Stimulated activated CD4-positive, alpha-beta T cell treated with anti-CD3 and anti-CD28 coated beads, Interleukin-1b, Interleukin-23, amount 100 ng/mL, for 48 hours (primary cell): ENCODE results near the gene PHLDB1.
"Not testable (repeated sequence)": the region's sequence is repeated elsewhere in the genome, so short reads cannot be mapped to it uniquely, and the experiment has no call there.

Source experiments
- DNase-seq: peaks from one replicate; pipeline ENCODE4 v3.0.0-alpha.2; 2020

The PHLDB1 gene

GRCh38 chr11:118659953-118660680 lies 52.7 kb downstream of the PHLDB1 start:
- no peak for DNase-seq

- no peak for DNase-seq
These were observed 53.4 kb downstream of the PHLDB1 start for GRCh38 chr11:118660681-118661424.

DNA sequence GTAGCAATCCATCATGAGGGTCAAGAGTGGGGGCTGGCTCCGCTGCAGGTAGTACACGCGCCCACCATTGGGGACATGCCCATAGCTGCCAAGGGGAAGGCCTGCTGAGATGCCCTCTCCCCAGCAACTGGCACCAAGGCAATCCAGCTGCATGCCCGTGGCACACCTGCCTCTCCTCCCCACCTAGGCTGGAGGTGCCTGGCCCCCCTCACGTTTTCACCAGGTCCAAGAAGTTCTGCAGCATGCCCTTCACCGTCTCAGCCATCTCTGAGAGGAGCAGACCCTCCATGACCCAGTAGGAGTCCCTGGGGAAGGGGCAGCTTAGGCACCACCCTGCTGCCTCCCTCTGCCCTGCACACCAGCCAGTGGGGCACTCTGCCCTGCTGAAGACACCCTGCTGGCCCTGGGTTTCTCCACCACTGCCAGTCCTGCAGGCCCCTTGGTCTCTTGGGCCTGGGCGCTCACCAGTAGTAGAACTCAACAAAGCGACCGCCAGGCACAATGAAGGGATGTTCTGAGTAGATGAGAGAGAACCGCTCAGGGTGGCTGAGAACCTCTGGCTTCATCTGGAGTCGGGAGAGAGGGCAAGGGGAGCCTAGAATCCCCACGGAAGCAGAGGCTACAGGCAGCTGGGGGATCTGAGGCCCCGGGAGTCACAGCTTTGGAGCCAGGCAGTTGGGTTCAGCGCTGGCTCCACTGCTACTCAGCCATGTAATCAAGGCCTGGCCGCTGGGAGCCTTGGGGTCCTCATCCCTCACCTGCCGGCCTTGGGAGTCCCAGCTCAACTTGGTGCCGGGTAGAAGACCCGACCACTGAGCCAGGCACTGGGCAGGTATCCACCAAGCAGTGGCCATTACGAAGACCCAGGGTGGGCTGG lies 54.2 kb downstream of the PHLDB1 start:
- no peak for DNase-seq

- no peak for DNase-seq
These were observed 55.2 kb downstream of the PHLDB1 start for GRCh38 chr11:118662401-118663271.

- no peak for DNase-seq
These were observed 56.0 kb downstream of the PHLDB1 start for GRCh38 chr11:118663381-118663780.

DNA sequence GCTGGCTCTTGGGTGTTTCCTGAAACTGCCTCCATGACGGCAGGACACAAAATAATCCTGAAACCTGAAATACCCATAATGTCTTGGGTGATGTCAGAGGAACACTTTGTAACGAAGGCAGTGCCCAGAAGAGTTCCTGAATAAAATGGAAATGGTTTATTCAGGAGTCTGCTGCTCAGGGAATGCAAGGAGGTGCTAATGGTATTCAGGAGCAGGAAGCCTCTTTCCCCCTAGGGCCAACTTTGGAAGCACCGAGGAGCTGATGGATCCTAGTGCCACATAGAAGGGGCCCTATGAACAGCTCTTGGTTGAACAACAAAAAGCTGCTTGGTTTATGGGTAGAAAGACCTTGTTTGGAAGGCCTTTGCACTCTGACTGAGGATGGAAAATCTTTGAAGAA lies 56.5 kb downstream of the PHLDB1 start:
- no peak for DNase-seq

- DNase-seq, result no peak
These were observed 59.0 kb downstream of the PHLDB1 start for GRCh38 chr11:118666371-118666770.

DNA sequence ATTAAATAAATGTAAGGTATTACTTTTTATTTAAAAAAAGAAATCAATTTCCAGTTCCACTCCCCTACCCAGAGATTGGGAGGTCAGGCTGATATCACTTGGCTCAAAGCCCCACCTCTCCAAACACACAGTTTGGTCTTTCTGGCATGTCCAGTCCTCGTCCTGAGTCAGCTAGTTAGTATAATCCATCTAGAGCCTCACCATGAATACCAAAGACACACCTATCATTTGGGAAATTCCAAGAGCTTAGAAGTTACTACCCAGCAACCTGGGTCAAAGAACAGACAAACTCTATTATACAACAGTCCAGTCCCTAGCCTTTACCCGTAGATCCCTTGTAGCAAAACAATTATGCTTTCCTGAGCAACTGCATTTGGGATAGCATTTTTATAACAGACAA lies 62.6 kb downstream of the PHLDB1 start:
- no peak for DNase-seq

- no peak for DNase-seq
These were observed 63.8 kb downstream of the PHLDB1 start for GRCh38 chr11:118671254-118671653.

DNA sequence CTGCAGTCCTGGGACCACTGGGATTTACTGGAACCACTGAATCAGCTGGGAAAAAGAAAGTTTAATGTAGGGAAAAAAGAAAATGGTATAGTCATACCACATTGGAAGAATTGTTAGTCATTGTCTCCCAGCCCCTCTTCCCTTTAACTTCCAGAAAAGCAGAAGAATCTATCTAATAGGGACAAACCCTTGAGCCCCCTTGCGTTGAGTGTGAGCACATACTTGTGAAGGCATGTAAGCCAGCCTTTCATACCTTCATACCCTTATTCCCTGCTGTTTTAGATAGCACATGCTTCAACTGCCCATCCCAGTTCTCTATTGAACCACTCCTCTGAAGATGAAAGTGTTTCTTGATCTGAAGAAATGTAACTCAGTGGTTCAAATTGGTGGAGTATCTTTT lies 65.4 kb downstream of the PHLDB1 start:
- no peak for DNase-seq

- no peak for DNase-seq
These were observed 66.1 kb downstream of the PHLDB1 start for GRCh38 chr11:118673361-118674081.

GRCh38 chr11:118674082-118674435 lies 66.6 kb downstream of the PHLDB1 start:
- DNase-seq, result no peak

- no peak for DNase-seq
These were observed 70.6 kb downstream of the PHLDB1 start for GRCh38 chr11:118677977-118678376.

DNA sequence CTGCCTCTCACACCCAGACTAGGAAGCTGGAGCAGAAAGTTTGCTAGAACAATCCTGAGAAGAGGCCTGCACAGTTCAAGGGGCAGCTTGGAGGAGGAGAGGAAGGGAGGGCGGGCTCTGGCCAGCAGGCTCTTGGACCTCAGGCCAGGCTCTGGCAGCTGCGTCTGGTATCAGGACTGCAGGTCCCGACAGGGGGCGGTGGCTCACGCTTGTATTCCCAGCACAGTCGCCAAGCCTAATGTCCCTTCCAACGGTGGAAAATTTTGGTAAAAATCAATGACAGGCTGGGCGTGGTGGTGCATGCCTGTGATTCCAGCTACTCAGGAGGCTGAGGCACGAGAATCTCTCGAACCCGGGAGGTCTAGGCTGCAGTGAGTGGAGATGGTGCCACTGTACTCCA lies 71.5 kb downstream of the PHLDB1 start:
- DNase-seq, result not testable (repeated sequence)

GRCh38 chr11:118679483-118679882 lies 72.1 kb downstream of the PHLDB1 start, which contains the start of gene TREH:
Gene TREH (minus strand): TSS chr11:118679650. CDS start chr11:118679627, 23 bp downstream.
- no peak for DNase-seq

- DNase-seq, result no peak
These were observed 75.0 kb downstream of the PHLDB1 start for GRCh38 chr11:118682372-118682771.

GRCh38 chr11:118682939-118683338 lies 75.5 kb downstream of the PHLDB1 start:
- not testable (repeated sequence) for DNase-seq

DNA sequence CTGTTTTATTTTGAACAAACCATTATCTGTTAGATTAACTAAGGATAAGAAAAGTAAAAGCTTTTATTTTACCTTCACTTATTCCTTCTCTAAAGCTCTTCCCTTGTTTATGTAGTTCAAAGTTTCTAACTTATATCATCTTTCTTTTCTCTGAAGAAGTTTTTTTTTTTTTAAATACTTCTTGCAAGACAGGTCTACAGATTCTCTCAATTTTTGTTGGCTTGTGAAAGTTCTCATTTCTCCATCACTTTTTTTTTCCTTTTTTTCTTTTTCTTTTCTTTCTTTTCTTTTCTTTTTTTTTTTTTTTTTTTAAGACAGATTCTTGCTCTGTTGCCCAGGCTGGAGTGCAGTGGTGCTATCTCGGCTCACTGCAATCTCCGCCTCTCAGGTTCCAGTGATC lies 76.8 kb downstream of the PHLDB1 start:
- DNase-seq, result no peak

- no peak for DNase-seq
These were observed 80.5 kb downstream of the PHLDB1 start for GRCh38 chr11:118687906-118688305.

DNA sequence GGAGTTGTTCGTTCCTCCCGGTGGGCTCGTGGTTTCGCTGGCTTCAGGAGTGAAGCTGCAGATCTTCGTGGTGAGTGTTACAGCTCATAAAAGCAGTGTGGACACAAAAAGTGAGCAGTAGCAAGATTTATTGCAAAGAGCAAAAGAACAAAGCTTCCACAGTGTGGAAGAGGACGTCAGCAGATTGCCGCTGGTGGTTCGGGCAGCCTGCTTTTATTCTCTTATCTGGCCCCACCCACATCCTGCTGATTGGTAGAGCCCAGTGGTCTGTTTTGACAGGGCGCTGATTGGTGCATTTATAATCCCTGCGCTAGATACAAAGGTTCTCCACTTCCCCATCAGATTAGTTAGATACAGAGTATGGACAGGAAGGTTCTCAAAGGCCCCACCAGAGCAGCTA lies 80.9 kb downstream of the PHLDB1 start:
- DNase-seq, result peak; percentile 33

- no peak for DNase-seq
These were observed 81.6 kb downstream of the PHLDB1 start for GRCh38 chr11:118688851-118689502.
